Body of pancreas (tissue), 4 donors: ENCODE data around the gene SMIM44. TPM values are rescaled to one million over a fixed set of nuclear protein-coding genes. Genes with fewer than 3 reads are reported as not detected.

Experiments used
- ATAC-seq: fragments of 150-250 bp; one replicate; pipeline ENCODE4 v1.9.1; 2016
- DNase-seq, 4 donors: peaks; one replicate each; pipeline ENCODE4 v3.0.0-alpha.2; 2019
- H3K27ac ChIP-seq, 4 donors: fragments of 200-600 bp; sonication (generic); 1 replicate in 3 of 4; 2 replicates in 1 of 4; pipeline versions ENCODE4 v1.5.1 to v1.6.1; 2016 to 2019; ENCODE audit warnings: mild to moderate bottlenecking in 1 of 4, mixed read lengths in 1 of 4, moderate library complexity in 1 of 4
- H3K27me3 ChIP-seq, 2 donors: fragments of 200-600 bp; sonication (generic); one replicate each; pipeline ENCODE4 v1.6.0; 2016; ENCODE audit warnings: mild to moderate bottlenecking in 1 of 2
- H3K36me3 ChIP-seq, 2 donors: fragments of 200-600 bp; sonication (generic); replicated peaks in 1 of 2; 2 replicates each; pipeline ENCODE4 v1.5.1; 2016; ENCODE audit warnings: low read depth in 2 of 2; ENCODE audit not compliant: insufficient read depth in 1 of 2
- H3K4me1 ChIP-seq: fragments of 200-600 bp; sonication (generic); one replicate; pipeline ENCODE4 v1.6.0; 2016
- H3K4me3 ChIP-seq, 2 donors: fragments of 200-600 bp; sonication (generic); 1 replicate in 1 of 2; 2 replicates in 1 of 2; pipeline ENCODE4 v1.5.1; 2016 to 2019
- H3K9me3 ChIP-seq, 3 donors: fragments of 200-600 bp; sonication (generic); 1 replicate in 2 of 3; 2 replicates in 1 of 3; pipeline ENCODE4 v1.5.1; 2016
- CTCF ChIP-seq, 7 experiments: fragments of 450-650 bp in 4 of 7; fragments of 200-600 bp in 3 of 7; sonication (generic) in 3 of 7; IDR thresholded peaks; one replicate each; pipeline ENCODE4 v1.5.1; 2016 to 2019; ENCODE audit warnings: antibody characterized with exemption in 7 of 7
- POLR2A ChIP-seq, 3 donors: fragments of 450-650 bp; IDR thresholded peaks; one replicate each; pipeline ENCODE4 v1.6.1; 2016; ENCODE audit warnings: antibody characterized with exemption in 3 of 3, mild to moderate bottlenecking in 2 of 3
- WGBS, 2 donors: methylation state at CpG; one replicate each; pipeline ENCODE4 v1.1.5; 2017; 5-methylcytosine and 5-hydroxymethylcytosine counted together
- intact Hi-C: fragments of 100-400 bp; cut with DNase I; formaldehyde crosslinking; loops from one replicate; pipeline ENCODE4 v1.15.1; 2023
- total RNA-seq, 2 donors: library from RNA; depleted of rRNA; stranded (reverse); fragments of >200 nt; gene quantifications; one replicate each; pipeline ENCODE4 v1.1.0, GENCODE V29; 2016

The SMIM44 gene
- total RNA-seq, 2 donors from 2014 or later: not detected

GRCh38 chr19:3528539-3529211 is 45.4 kb upstream of the SMIM44 start:
- intact Hi-C loops: no loop called here
- DNase-seq (no peak), ATAC-seq (no peak)
- WGBS, 2 donors: 94 to 97% methylated on average over 20 of the region's 20 CpGs
- no peaks in the 10 kb centered on the region for H3K4me1 ChIP-seq
- no peaks in the 10 kb centered on the region for H3K27me3 ChIP-seq
- H3K9me3 ChIP-seq: no peaks in the 10 kb centered on the region
- H3K27ac ChIP-seq: no peak overlapping the region
- peaks cover 0 to 19% of the 10 kb centered on the region in 2 donors for H3K36me3 ChIP-seq
- H3K4me3 ChIP-seq: no peak overlapping the region
- TF ChIP-seq CTCF (IDR thresholded peaks at IDR 0.05) (no peak), POLR2A (IDR thresholded peaks at IDR 0.05) (no peak)

GRCh38 chr19:3528080-3528479 is 44.8 kb upstream of the SMIM44 start:
- no peaks in the 10 kb centered on the region for H3K27me3 ChIP-seq
- H3K9me3 ChIP-seq: no peaks in the 10 kb centered on the region
- WGBS, 2 donors: 98% methylated on average over 13 of the region's 14 CpGs; no CpG with 5 or more reads in 1 of the 2 donors
- no peak overlapping the region for H3K27ac ChIP-seq
- intact Hi-C loops: no loop called here
- H3K4me1 ChIP-seq: no peaks in the 10 kb centered on the region
- no peak overlapping the region for H3K4me3 ChIP-seq
- no peak for TF ChIP-seq CTCF (IDR thresholded peaks at IDR 0.05)
- no peak for DNase-seq
- no peak for ATAC-seq
- peaks cover 0 to 16% of the 10 kb centered on the region in 2 donors for H3K36me3 ChIP-seq

- no peak for DNase-seq
- TF ChIP-seq CTCF (IDR thresholded peaks at IDR 0.05): no peak
- no peak for TF ChIP-seq POLR2A (IDR thresholded peaks at IDR 0.05)
- Histone ChIP-seq H3K4me3 (no peak overlapping the region), H3K36me3 (peaks cover 0 to 14% of the 10 kb centered on the region in 2 donors), H3K27me3 (no peaks in the 10 kb centered on the region), H3K9me3 (no peaks in the 10 kb centered on the region), H3K4me1 (no peaks in the 10 kb centered on the region), H3K27ac (no peak overlapping the region)
- ATAC-seq: no peak
- intact Hi-C loops: no loop called here
- 94 to 96% methylated on average over 9 to 20 of the region's 21 CpGs for WGBS, 2 donors
Observed at GRCh38 chr19:3527238-3527910, 44.1 kb upstream of the SMIM44 start.

- intact Hi-C loops: no loop called here
- DNase-seq: no peak
Observed at GRCh38 chr19:3526507-3527237, 43.4 kb upstream of the SMIM44 start.

More at GRCh38 chr19:3526507-3527237, 43.4 kb upstream of the SMIM44 start:
- TF ChIP-seq POLR2A (IDR thresholded peaks at IDR 0.05) (no peak), CTCF (IDR thresholded peaks at IDR 0.05) (no peak)
- peaks cover 0 to 13% of the 10 kb centered on the region in 2 donors for H3K36me3 ChIP-seq
- H3K27ac ChIP-seq: no peak overlapping the region
- H3K4me3 ChIP-seq: no peak overlapping the region
- ATAC-seq: no peak
- H3K4me1 ChIP-seq: no peaks in the 10 kb centered on the region
- H3K27me3 ChIP-seq: no peaks in the 10 kb centered on the region
- no peaks in the 10 kb centered on the region for H3K9me3 ChIP-seq
- WGBS, 2 donors: 90 to 99% methylated on average over 12 to 21 of the region's 28 CpGs
